PC-3 (cell line): ENCODE measurements around the gene SLC9A8.
"Not testable (repeated sequence)": the region's sequence is repeated elsewhere in the genome, so short reads cannot be mapped to it uniquely, and the experiment has no call there.

ENCODE experiments used
- EZH2 ChIP-seq: fragments of 300-600 bp; sonication (generic); IDR thresholded peaks from one replicate; pipeline ENCODE4 v1.6.1; 2017; ENCODE audit warnings: antibody characterized with exemption, mild to moderate bottlenecking, low read length; ENCODE audit not compliant: unreplicated experiment
- TF ChIP-seq, protein P1 (sequence below): fragments of 300-600 bp; sonication (generic); conservative IDR thresholded peaks from 2 replicates; pipeline ENCODE4 v1.5.1; 2017; ENCODE audit warnings: antibody characterized with exemption, low read depth, mild to moderate bottlenecking, low read length

DNA sequence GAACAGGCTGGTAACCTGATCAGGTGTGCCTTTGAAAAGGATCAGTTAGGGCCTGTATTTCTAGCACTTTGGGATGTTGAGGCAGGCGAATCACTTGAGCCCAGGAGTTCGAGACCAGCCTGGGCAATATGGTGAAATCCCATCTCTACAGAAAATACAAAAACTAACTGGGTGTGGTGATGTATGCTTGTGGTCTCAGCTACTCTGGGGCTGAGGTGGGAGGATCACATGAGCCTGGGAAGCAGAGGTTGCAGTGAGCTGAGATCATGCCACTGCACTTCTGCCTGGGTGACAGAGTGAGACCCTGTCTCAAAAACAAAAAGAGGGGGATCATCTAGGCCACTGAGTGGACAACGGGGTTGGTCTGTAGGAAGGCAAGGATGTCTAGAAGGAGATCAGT lies 48.6 kb downstream of the SLC9A8 start:
- not testable (repeated sequence) for TF ChIP-seq EZH2
- TF ChIP-seq, protein P1, sequence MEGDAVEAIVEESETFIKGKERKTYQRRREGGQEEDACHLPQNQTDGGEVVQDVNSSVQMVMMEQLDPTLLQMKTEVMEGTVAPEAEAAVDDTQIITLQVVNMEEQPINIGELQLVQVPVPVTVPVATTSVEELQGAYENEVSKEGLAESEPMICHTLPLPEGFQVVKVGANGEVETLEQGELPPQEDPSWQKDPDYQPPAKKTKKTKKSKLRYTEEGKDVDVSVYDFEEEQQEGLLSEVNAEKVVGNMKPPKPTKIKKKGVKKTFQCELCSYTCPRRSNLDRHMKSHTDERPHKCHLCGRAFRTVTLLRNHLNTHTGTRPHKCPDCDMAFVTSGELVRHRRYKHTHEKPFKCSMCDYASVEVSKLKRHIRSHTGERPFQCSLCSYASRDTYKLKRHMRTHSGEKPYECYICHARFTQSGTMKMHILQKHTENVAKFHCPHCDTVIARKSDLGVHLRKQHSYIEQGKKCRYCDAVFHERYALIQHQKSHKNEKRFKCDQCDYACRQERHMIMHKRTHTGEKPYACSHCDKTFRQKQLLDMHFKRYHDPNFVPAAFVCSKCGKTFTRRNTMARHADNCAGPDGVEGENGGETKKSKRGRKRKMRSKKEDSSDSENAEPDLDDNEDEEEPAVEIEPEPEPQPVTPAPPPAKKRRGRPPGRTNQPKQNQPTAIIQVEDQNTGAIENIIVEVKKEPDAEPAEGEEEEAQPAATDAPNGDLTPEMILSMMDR: not testable (repeated sequence)
